SW 1271 (cell line): ENCODE results near the gene LCLAT1.
A peak's percentile ranks its signal among the peaks of the same experiment; 100 is the strongest.

Source experiments
- DNase-seq, 2 experiments: peaks; one replicate each; lab custom pipeline; 2025; lab: John Stamatoyannopoulos, UW

LCLAT1 gene

DNA sequence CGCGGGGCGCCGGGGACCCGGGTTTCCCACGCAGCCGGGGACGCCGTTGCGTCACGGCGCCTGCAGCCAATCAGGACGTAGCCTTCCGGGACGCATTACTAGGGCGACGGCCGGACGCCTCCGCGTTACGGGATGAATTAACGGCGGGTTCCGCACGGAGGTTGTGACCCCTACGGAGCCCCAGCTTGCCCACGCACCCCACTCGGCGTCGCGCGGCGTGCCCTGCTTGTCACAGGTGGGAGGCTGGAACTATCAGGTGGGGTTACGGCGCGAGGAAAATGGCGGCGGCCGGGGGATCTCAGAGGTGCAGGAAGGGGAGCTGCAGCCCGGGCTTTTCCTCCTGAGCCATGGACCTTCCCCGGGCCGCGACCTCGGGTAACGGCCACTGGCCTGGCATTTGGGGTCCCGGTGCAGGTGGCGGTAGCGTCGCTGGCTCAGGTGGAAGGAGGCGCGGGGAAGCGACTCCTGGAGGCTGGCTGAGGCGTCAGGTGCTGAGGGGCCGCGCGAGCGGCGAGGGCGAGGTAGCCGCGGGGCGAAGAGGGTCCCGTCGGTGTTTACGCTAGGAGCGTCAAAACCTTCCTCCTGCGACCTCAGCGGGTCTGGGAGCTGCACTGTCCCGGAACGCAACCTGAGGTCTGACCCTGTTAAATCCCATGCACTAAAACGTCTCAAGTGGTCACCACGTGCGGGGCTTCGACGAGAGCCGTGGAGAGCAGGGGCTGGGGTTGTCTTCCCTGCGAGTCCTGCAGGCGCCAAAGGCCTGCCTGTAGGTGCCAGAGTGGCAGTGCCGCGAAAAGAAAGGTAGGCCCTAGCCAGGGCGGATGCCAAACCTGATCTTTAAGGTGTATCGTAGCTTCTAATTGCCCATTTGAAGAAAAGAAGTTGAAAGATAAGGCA is at the start of gene LCLAT1:
Gene LCLAT1, plus strand, starts transcription at position 98 of the 897 bp plus-strand sequence. CDS start 78,345 bp downstream, outside the sequence.
- DNase-seq: peak; percentile 60 to 79

DNA sequence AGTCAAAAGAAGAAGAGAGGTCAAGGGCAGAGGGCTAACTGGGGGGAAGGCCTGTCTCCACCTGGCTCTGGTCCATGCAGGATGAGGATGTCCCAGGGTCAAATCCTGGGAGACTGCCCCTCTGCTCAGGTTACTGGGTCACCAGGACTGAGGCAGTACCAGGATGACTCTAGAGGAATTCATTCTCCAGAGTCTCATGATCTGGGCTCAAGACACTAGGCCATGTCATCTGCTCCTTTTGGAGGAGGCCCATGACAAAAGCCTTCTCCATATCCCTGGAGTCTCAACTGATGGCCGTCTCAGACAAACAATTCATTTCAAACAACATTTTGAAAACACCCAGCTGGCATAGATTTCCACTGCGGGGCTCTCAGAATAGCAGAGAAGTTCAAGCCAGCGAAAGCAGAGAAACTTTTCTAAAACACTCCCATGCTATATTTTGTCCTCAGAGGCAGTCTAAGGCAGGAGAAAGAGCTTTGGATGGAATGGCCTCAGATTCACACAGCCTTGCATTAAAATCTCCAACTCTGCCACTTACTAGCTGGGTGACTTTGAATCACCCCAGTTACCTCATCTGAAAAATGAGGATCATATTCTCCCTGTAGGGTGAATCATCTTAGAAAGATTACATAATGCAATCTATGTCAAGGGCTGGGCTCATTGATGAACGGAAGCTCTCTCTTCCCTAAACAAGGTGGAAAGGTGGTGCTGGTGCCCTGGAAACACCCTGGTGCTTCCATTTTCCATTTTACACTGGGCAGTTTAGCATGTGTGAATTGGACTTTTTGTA is 48.8 kb upstream of the LCLAT1 start:
- DNase-seq: no peak

DNA sequence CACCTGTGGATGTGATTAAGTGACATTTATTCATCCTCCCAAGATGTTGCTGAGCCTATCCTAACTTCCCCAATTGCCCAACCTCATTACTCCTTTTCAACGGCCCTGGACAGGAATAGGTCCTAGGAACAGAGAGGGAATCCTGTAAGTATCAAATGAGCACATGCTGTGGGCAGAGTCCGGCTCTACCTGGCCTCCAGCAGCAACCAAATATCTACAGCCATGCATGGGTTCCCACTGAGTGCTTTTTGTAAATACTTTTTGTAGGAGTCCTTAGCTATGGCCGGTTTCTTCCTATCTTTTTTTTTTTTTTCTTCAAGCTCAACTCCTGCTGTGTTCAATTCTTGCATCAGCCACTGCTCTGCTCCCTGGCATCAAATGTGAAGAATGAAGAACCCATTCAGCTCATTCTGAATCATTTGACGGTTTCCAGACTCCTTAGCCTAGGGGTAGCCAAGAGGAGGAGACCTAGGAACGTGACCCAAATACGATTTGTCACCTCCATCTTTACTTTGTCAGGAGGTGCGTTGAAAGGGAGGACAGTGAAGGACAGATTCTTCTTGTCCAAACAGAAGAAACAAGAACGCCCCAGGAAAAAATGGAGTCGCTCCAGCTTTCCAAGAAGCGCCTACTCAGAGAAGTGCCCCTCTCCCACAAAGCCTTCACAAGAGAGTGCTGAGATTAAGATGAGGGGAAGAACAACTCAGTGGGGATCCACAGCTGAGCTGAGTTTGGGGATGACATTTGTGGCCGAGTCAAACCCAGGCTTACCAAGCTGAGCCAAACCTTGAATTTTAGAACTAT is 46.7 kb upstream of the LCLAT1 start:
- no peak for DNase-seq

DNA sequence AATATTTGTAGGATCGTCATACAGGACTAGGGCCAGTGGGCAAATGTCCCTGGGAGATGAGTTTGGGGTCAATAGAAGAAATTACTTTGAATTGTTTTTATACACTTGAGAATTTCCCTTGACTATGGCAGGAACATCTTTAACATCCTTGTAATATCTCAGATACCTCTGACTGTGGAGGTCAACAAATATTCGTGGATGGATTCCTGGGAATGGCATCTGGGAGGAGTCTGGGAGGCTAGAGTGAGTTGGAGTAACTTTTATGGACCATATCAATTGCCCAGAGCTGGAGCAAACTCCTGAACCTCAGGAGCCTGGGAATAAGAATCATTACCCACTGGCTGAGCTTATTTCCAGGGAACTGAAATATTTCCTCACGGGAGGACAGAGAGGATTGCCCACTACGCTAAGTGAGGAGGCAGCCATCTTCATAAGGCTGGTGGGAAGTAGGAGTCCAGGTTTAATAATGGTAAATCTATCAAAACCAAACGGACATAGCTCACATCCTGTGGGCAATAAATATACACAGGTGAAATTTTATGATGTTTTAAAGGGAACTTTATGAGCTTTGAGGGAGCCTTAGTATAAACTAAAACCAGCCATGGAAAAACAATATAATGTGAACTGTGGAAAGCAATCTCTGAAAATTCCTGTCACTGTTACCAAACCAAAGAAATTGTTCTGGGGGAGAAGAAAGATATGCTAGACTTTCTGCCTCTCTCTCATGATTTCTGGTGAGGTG is 44.4 kb upstream of the LCLAT1 start:
- DNase-seq: no peak

DNA sequence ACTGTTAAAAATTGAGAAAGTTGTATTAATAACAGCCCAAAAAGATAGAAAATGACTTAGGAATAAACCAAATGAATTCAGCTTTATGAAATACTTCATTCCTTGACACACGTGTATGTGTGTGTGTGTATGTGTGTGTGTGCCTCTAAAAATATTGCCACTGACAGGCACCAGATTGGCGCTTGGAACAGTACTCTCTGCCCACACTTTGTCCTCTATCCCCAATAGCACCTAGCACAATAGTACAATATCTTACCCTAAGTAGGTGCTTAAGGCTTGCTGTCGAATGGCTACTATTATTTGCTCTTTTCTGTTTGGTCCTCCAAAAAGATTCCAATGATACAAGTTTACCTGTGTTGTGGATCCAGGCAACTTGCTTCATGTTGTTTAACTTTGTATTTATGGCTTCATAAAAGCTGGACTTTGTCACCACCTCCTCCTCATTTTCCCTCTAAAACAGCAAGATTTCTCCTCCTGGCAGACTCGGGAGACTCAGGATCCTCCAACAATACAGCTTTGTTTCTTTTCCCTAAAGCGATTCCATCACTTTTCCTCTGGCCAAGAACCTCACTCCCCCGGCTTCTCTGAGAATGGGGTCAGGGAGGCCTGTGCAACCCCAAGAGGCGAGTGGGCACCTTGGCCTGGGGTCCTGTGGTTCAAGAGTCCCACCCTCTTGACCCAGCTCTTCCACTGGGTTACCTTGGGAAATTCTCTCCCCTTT is 43.3 kb upstream of the LCLAT1 start:
- DNase-seq: no peak

DNA sequence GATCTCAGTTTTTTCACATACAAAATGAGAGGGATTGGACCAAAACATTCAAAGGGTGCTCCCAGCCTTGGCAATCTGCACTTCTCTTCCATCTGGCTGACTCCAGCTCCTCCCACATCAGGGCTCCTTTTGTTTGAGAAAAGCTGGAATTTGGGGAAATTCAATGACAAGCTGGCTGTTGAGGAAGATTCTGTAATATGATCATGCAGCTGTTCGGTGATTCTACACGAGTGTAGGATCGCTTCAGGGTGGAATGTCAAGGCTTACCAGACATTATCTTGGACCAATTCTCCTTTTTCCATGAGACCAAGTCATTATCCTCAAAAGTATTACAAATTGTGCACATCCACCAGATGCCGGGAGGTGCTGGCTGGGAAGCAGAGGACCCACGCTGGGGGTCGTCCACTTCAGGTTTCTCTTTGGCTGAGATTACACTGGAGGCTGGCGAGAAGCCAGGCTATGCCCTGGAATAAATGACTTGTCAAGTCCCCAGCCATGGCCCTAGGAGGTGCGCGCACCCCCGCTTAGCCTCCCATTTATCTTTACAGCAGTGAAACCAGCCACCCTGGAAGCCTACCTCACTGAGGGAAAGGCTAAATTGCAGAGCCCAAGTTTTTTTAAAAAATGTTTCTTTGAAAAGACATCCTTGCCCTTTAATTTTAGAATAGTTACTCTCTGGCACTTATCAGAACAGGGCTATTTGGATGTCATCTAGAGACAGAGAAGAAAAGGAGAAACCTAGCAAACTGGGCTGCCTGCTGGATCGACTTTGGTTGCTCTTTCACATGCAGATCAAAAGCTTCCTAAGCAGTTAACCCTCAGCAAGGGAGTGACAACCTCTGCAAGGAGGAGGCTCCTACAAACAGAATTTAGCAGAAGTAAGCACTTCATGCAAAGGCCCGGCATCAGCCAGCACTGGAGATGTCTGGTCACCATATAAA is 42.5 kb upstream of the LCLAT1 start:
- no peak for DNase-seq

DNA sequence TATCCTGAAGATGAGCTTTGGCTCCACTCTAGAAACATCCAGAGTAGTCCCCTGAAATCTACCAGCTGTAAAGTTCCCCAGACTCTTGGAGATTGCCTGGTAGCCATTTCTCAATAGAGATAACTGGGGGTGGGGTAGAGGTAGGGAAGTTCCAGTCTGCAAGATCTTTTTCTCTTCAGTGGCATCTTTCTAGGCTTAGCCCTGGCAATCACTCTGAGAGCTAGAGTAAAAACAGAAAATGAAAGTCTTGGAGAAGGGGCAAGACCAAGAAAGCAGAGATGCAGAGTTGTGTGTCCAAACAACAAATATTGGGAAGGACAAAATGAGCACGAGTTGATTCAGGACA is 41.8 kb upstream of the LCLAT1 start:
- DNase-seq: no peak

DNA sequence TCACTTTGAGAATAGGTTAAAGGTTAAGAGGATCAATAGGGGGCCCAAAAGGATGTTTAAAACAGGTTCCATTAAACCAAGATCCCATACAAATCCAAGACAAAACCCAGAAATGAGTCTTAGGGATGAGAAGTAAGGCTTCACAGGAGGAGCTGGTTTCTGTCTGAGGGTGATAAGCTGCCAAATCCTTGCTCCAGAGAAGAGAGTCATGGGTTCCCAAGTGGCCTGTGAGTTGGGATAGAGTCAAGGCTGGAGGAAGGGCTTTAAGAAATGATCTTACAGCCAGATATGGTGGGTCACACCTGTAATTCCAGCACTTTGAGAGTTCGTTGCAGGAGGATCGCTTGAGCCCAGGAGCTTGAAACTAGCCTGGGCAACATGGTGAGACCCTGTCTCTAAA is 40.2 kb upstream of the LCLAT1 start:
- no peak for DNase-seq

DNA sequence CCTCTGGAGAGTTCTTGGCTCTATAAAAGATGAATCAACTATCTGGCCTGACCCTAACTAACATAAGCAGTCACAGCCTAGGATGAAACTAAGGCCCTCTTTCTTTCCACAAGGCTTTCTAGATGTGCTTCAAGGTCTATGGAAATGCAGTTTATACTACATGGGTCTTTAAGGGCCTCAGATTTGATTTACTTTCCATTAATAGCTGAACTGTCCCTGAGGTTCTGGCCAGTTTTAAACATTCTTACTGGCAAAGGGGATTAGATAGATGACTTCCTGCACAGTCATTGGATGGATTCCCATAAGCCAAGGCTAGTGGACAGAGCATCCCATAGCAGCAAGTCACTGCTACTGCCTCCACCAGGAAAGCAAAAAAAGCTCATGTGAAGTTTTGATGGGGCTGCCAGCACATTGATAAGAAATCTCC is 38.1 kb upstream of the LCLAT1 start:
- DNase-seq: no peak

DNA sequence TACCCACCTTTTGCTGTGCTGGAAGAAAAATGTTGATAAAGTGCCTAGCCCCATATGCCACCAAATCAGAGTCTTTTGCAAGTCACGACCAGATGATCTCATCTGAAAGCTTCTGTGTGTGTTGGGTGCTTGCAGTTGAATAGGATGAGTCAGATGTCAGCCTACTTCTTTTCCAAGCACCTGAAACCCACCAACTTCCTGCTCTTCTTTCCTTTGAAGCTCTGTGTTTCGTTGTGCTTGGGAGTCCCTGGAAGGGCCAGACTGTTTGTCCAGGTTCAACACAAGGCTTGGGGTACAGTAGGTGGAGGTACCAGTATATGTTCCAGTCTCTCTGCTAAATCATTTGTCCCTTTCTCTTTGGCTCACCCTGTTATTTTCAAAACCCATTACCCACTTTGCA is 36.8 kb upstream of the LCLAT1 start:
- DNase-seq: no peak

DNA sequence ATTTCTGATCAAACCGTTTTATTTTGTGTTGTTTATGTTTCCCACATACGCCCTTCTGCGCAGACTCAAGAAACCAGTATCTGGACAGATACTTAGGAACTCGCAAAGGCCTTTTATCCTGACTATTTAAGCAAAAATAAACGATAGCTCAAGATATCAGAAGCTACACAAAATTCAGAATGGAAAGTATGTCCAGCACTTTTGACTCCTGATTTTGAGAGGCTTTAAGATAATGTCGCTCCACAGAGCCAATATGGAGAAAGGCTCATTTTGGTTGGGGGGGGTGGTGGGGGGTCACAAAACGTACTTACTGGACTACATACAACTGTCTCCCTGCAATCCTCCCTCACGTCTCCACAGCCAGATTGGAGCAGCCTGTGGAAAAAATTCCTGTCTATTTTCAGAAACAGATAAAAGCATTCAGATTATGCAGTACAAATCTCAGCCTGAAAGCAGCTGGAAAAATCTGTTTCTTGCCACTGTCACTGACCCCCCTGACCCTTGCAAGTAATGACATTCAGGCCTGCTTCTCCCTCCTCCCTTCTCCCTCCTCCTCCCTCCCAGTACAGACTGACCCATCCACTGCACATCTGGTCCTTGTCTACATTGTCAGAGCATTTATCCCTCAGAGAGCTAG is 34.9 kb upstream of the LCLAT1 start:
- DNase-seq: no peak

DNA sequence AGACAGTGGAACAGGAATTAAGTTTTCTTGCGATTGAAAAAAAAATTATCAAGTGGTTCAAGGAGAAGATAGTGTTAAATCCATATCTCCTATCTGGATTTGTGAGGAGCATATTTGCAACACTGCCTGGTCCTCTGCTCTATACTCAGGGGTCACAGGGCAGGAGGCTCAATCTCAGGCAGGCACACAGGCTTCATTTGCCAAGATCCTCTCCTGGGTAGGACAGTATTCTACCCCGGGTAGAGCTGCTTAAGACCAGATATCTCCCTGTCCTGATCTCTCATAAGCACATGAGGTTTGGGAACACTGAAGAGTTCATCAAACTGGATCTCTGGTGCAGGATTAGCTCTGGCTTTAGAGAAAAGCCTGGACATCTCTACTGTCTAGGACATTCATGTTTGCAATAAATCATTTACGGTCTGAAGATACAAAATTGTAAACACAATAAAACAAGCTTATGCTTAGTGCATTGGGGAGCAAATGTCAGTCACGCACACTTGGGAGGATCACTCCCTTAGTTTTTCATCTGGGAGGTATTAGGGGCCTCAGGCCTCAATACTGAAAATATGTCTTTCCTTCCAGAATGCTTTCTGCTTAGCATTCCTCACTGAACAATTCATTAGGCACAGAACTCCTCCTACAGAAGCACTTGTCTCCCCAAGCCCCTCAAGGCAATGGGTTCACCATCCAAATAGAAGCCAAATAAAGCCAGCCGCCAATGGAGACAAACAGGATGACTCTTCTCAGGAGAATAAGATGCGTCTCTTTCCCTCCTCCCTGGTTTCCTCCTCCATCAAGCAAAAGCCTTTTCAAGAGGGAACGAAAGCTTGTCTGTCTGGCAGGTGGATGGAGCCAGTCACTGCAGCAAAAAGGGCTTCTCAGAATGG is 34.1 kb upstream of the LCLAT1 start:
- DNase-seq: no peak

DNA sequence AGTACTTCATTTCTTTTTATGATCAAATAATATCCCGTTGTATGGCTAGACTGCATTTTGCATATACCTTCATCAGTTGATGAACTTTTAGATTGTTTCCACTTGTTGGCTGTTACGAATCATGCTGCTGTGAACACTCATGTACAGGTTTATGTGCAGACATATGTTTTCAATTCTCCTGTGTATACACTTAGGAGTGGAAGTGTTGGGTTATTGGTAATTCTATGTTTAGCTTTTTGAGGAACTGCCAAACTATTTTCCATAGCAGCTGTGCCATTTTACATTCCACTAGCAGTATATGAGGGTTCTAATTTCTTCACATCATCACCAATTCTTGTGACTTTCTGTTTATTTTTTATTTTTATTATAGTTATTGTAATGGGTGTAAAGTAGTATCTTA is 32.1 kb upstream of the LCLAT1 start:
- no peak for DNase-seq

DNA sequence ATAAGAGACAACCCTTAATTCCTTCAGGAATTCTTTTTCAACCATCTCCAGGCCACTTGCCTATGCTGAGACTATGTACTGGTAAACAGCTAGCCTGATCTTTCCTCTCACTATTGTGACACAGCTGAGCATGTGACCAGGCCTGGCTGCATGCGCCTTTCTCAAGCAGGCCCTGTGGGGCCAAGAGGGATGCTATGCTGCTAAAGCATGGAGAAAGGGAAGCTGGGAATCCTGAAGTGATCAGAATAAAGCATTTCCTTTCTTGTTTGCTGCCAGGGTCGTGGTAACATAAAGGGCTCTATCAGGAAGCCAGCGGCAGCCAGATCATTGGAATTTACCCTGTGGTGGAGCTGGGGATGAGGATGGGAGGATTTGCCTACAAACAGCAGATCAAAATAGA is 29.8 kb upstream of the LCLAT1 start:
- DNase-seq: no peak

DNA sequence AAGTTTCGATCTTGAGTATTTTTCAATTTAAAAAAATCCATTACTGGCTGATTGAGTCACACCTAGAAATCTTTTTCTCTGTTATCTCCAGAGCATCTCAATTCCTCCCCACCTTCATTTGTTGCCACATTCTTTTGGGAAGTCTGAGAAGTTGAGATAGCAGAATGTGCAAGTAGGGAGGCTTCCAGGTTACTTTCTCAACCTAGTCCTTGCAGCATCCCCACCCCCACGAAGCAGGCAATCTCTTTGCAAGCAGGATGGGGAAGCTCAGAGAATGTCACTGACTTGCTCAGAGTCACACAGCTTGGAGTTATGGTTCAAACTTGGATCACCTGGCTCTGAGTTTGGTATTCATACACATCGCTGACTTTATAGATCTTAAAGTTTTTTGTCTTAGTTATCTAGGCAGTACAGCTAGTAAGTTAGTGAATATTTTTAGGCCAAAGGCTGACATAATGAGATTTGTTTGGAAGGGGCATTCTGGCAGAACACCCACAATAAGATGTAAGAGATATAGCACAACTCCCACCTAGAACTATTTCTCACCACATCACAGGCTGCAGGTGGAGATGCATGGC is 25.9 kb upstream of the LCLAT1 start:
- no peak for DNase-seq

DNA sequence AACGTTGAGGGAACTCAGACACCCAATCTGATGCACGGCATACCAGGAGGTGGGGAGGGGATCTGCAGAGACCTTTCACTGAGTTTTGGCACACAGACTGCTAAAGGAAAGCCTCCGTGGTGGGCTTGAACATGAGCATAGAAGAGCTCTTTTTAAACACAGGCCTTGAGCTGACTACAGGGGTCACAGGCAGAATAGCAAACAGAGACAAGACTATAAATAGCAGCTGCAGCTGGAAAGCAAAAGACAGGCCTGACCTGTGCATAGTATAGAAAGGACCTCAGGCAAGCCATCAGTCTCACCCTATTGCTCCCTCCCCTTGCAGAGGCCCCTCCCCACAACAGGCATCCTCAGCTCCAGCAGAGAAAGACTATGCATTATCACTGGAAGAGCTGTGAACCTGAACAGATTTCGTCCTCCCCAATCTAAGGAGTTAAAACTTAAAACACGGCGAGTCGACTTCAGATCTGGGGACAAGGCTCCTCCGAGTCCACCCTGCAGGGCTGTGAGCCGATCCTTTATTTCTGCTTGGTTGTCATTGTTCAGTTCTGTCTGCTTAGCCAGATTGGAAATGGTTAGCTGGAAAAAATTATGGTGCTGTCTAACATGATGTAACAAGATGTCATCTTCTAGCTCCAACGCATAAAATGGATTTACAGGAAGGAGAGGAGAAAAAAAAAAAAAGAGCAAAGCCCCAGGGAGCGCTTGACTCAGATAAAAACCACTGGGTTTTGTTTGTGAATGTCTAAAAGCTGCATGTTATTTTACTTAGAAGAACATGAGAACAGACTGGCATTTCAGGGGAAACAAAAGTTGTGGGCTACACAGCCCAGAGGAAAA is 25.2 kb upstream of the LCLAT1 start:
- no peak for DNase-seq

DNA sequence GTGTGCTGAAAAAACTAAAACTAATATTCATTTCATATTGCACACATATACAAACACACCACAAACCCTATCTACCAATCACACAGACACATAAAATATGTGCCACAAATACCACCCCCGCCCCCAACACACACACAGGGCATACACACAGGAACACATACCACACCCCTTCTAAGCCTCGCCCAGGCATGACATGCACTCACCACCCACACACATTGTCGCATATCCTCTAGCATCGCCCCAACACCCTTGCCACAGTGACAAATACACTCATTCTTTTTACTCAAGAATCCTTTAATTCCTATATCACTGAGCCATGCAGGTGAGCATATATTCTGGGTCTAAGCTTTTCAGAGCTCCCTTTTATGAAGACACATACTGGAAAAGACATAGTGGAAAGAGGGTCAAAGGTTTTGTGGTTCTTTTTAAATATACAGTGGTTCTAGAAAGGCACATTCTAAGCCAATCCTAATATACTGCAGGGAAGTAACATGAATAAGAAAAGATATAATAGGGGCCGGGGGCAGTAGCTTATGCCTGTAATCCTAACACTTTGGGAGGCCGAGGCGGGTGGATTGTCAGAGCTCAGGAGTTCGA is 24.5 kb upstream of the LCLAT1 start:
- no peak for DNase-seq
